Activated naive CD4-positive, alpha-beta T cell treated with Interleukin-2 at 50 U/mL for 16 hours (primary cell): Measurements from ENCODE around the gene UCP2.

Experiments used
- DNase-seq: peaks from one replicate; pipeline ENCODE4 v3.0.0-alpha.2; 2020

Gene UCP2

GRCh38 chr11:74009675-74010305, 27.1 kb upstream of the UCP2 start:
- DNase-seq = peak; percentile 32

- DNase-seq = no peak
These were observed 26.5 kb upstream of the UCP2 start for GRCh38 chr11:74009230-74009547.

DNA sequence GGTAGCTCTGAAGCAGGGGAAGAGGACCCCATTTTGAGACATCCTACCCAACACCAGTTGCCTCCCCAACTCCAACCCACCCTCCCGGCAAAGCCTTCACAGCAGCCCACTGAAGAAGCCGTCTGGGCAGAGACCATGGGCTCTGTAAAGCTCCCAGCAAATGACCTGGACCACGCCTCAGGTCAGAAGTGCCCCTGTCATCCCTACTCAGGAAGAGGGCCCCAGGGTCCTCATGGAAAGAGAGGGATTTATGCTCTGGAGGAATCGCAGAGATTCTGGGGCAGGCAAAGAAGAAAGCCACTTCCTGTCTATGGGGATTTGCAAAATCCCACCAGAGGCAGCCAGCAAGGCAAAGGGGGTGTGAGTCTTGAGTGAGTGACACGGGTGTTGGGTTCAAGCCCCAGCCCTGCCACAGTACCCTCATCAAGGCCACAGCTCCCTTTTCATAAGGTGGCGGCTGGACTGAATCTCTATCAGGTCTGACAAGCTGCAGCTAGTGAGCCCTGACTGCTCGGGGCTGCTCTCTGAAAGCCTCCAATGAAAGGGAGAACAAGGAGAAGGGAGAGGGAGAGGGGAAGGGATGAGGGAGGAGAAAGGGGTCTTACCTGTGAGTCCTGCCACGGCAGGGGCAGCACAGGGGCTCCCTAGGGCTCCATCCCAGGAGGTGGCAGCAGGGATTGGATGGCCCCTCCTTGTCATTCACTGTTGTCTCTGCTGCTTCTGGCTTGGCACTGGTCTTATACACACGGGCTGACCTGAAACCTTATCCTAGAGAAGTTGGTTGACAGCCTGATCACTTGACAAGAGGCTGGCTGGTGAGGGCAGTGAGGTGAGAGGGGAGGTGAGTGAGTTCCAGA, 26.0 kb upstream of the UCP2 start, which contains the start of gene UCP3:
Gene UCP3, minus strand, starts transcription at position 713 of the 857 bp plus-strand sequence. CDS start 2,043 bp downstream, outside the sequence.
- no peak for DNase-seq

- no peak for DNase-seq
These were observed 25.2 kb upstream of the UCP2 start for GRCh38 chr11:74007691-74008372.

- DNase-seq = no peak
These were observed 24.2 kb upstream of the UCP2 start for GRCh38 chr11:74006743-74007304.

GRCh38 chr11:74005721-74006517, 23.3 kb upstream of the UCP2 start:
- no peak for DNase-seq

- DNase-seq = peak; percentile 80
These were observed 22.3 kb upstream of the UCP2 start for GRCh38 chr11:74004759-74005615.

GRCh38 chr11:74004046-74004695, 21.5 kb upstream of the UCP2 start:
- no peak for DNase-seq

- no peak for DNase-seq
These were observed 20.2 kb upstream of the UCP2 start for GRCh38 chr11:74002832-74003231.

DNA sequence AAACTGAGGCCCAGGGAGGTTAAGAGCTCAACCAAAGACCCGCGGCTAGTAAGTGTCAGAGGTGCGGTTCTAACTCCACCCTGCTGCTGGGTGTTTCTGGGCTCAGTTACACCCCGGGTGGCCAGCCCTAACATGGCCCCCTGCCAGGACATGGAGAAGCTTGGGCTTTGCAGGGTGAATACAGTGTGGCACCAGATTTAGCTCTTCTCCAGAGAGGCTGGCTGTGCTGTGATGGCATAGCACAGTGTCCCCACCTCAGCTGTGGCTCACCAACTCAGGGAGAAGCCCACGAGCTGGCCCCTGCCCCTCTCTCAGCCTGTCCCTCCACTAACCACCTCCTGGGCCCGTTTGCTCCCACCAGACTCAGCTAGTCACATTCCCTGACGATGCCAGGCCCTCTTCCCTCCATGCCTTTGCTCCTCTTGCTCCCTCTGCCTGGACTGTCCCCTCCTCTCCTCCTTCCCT, 19.2 kb upstream of the UCP2 start:
- no peak for DNase-seq

DNA sequence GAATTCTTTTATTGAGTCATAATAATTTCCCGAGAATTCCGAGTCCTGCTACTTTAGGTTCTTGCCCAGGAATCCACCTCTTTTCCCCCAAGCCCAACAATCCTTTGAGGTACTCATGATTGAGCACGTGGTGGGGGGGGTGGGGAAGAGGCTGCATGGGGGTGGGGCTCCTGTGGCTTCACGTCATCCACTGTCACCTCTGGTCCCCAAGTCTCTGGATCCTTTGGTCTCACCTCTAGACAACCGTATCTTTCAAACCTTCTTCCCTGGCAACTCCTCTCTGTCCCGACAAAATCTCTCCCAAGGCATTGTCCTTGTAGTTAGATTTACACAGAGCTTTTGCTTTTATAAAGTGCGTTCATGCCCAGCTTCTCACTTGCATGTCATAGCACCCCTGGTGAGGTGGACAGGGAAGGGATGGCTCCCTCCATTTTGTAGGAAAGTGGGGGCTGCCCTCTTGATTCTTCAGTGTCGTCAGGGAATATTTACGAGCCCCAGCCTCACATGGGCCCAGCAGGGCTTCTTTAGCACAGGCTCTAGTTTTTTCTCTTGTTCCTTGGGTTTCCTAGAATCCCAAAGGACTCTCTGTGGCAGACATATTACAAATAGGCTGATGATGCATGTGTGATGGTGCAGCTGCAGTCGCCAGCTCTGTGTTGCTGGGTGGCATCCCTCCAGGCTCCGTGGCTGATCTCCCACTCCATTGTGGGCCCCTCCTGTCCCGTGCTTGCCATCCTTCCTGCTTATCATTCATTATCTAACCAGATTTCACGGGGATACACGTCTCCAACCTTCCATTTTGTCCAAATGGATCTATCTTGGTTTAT, 17.9 kb upstream of the UCP2 start:
- no peak for DNase-seq

DNA sequence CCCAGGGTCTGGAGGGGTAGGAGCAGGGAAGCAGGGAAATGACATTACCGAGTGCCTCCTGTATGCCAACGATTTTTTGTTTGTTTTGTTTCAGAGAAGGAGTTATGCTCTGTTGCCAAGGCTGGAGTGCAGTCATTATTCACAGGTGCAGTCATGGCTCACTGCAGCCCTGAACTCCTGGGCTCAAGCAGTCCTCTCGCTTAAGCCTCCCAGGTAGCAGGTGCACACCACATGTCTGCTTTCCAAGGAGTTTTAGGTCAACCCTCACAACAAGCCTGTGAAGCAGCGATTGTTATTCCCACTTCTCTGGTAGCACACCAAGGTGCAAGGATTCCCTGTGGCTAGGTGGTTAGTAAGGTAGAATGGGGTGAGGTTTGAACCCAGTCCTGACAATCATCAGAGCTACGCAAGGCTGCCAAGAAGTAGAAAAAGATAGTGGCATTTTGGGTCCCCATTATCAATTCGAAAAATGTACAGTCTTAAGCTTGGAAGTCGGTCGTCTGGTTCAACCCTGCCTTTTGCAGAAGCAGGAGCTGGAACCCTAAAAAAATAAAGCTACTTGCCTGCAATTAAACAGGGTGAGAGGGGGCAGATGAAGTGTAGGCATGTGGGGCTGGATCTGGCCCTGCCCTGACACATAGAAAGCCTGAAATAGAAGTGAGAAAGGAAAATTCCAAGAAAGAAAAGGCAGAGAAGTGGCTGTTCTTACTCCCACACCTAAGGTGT, 17.1 kb upstream of the UCP2 start:
- no peak for DNase-seq

DNA sequence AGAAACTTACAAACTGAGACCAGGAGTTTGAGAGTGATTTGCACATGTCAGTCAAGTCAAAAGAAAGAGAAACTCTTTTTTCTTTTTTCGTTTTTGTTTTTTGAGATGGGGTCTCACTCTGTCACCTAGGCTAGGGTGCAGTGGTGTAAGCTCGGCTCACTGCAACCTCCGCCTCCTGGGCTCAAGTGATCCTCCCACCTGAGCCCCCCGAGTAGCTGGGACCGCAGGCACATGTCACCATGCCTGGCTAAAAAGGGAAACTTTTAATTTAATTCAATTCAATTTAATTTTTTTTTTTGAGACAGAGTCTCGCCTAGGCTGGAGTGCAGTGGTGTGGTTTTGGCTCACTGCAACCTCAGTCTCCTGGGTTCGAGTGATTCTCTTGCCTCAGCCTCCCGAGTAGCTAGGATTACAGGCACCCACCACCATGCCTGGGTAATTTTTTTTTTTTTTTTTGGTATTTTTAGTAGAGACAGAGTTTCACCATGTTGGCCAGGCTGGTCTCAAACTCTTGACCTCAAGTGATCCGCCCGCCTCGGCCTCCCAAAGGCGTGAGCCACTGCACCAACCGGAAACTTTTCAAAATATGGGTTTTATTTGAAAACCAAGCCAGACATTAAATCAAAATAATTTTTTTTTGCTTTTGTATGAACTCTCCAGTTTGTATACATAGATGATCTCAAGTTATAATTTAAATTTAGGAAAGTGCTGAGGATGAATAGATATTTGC, 16.4 kb upstream of the UCP2 start:
- DNase-seq = no peak

DNA sequence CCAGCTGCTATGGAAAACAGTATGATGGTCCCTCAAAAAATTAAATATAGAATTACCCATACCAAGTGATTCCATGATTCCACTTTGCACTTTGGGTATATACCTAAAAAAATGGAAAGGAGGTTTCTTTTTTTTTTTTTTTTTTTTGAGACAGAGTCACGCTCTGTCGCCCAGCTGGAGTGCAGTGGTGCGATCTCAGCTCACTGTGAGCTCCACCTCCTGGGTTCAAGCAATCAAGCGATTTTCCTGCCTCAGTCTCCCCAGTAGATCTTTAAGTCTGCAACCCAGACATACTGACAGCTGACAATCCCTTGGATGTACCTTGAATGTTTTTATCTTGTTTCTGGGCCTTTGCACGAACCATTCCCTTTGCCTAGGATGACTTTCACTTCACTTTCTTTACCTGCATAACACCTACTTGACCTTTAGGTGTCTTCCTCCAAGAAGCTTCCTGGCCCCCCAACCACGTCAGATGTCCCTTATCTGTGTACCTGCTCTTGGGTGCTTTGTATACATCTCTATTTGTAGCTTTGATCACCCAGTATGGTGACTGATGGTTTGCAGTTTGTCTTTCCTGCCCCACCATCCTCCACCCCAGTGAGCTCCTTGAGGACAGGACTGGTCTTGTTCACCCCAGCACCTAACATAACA, 14.6 kb upstream of the UCP2 start:
- no peak for DNase-seq

DNA sequence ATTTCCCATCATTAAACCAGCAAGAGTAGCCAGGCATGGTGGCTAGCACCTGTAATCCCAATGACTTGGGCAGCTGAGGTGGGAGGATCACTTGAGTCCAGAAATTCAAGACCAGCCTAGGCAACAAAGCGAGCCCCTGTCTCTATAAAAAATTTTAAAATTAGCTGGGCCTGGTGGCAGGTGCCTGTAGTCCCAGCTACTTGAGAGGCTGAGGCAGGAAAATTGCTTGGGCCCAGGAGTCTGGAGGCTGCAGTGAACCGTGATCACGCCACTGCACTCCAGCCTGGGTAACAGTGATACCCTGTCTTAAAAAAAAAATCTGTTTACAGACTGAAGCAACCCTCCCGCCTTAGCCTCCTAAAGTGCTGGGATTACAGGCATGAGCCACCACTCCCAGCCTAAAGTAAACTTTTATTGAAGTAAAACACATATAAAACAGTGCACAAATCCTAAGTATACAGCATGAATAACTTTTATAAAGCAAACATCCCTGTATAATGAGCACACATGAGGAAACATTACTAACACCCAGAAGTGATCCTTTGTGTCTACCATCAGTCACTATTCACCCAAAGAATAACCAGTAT, 13.6 kb upstream of the UCP2 start:
- peak; percentile 7 for DNase-seq

DNA sequence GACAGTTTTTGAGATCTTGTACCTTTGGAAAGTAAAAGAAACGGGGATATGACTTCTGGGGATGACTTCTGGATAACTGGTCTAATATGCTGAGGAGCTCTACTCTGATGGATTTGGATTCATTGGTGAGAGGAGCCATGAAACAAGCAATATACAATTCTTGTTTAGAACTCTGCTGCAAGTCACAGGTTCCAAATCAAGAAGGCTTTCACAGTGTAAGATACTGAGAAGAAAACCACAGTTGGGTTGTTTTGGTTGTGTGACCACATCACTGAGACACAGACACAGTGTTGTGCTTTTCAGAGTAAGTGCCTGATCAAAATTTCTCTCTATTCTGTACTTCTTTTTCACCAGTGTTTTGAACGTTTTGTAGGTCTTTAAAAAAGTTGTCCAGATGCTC, 13.1 kb upstream of the UCP2 start:
- DNase-seq = peak; percentile 12

- DNase-seq = peak; percentile 1
These were observed 12.6 kb upstream of the UCP2 start for GRCh38 chr11:73995247-73995646.
